Measurements from ENCODE around the gene ANAPC2.
A peak's percentile ranks its signal among the peaks of the same experiment; 100 is the strongest.

ANAPC2 gene

DNA sequence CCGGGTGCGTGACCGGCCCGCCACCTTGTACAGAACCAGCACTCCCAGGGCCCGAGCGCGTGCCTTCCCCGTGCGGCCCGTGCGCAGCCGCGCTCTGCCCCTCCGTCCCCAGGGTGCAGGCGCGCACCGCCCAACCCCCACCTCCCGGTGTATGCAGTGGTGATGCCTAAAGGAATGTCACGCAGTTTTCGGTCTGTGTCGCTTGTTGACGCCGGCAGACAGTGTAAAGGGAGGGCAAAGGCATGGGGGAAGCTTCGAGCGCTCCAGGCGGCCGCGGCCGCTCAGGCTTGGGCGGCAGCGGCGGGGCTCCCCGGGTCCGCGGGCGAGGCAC lies 19.8 kb downstream of the ANAPC2 start:
- no peak overlapping the region for H2AFZ ChIP-seq (ENCODE audit: low read depth)
- peak overlapping the region; percentile 23 for H3K4me2 ChIP-seq
- H3K79me2 ChIP-seq (ENCODE audit: insufficient read depth, low read depth) = no peaks in the 10 kb centered on the region
- peaks cover 45% of the 10 kb centered on the region for H3K27me3 ChIP-seq (ENCODE audit: insufficient read depth, low read depth)
- no peaks in the 10 kb centered on the region for H4K20me1 ChIP-seq (ENCODE audit: insufficient read depth)
- H3K27ac ChIP-seq = no peak overlapping the region
- TF ChIP-seq CTCF (conservative IDR thresholded peaks at IDR 0.05; ENCODE audit: low read depth, low read length) = no peak
- H3K4me3 ChIP-seq (IDR thresholded peaks at IDR 0.05; ENCODE audit: insufficient read depth, low read depth, low read length) = no peak overlapping the region
- no peaks in the 10 kb centered on the region for H3K36me3 ChIP-seq (ENCODE audit: insufficient read depth)
- H3K9ac ChIP-seq = no peak overlapping the region
- peaks cover 44% of the 10 kb centered on the region for H3K4me1 ChIP-seq (ENCODE audit: low read depth, poor library complexity, severe bottlenecking)

DNA sequence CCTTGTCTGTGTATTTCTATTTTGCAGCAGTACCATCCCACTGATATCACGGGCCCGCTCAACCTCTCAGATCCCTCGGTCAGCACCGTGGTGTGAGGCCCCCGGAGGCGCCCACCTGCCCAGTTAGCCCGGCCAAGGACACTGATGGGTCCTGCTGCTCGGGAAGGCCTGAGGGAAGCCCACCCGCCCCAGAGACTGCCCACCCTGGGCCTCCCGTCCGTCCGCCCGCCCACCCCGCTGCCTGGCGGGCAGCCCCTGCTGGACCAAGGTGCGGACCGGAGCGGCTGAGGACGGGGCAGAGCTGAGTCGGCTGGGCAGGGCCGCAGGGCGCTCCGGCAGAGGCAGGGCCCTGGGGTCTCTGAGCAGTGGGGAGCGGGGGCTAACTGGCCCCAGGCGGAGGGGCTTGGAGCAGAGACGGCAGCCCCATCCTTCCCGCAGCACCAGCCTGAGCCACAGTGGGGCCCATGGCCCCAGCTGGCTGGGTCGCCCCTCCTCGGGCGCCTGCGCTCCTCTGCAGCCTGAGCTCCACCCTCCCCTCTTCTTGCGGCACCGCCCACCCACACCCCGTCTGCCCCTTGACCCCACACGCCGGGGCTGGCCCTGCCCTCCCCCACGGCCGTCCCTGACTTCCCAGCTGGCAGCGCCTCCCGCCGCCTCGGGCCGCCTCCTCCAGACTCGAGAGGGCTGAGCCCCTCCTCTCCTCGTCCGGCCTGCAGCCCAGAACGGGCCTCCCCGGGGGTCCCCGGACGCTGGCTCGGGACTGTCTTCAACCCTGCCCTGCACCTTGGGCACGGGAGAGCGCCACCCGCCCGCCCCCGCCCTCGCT lies 20.4 kb downstream of the ANAPC2 start:
- H3K9ac ChIP-seq = no peak overlapping the region
- no peaks in the 10 kb centered on the region for H4K20me1 ChIP-seq (ENCODE audit: insufficient read depth)
- no peak overlapping the region for H2AFZ ChIP-seq (ENCODE audit: low read depth)
- H3K36me3 ChIP-seq (ENCODE audit: insufficient read depth) = no peaks in the 10 kb centered on the region
- H3K27me3 ChIP-seq (ENCODE audit: insufficient read depth, low read depth) = peaks cover 49% of the 10 kb centered on the region
- no peak overlapping the region for H3K27ac ChIP-seq
- no peak overlapping the region for H3K4me2 ChIP-seq
- peaks cover 44% of the 10 kb centered on the region for H3K4me1 ChIP-seq (ENCODE audit: low read depth, poor library complexity, severe bottlenecking)
- TF ChIP-seq CTCF (conservative IDR thresholded peaks at IDR 0.05; ENCODE audit: low read depth, low read length) = no peak
- no peak overlapping the region for H3K4me3 ChIP-seq (IDR thresholded peaks at IDR 0.05; ENCODE audit: insufficient read depth, low read depth, low read length)
- H3K79me2 ChIP-seq (ENCODE audit: insufficient read depth, low read depth) = no peaks in the 10 kb centered on the region

DNA sequence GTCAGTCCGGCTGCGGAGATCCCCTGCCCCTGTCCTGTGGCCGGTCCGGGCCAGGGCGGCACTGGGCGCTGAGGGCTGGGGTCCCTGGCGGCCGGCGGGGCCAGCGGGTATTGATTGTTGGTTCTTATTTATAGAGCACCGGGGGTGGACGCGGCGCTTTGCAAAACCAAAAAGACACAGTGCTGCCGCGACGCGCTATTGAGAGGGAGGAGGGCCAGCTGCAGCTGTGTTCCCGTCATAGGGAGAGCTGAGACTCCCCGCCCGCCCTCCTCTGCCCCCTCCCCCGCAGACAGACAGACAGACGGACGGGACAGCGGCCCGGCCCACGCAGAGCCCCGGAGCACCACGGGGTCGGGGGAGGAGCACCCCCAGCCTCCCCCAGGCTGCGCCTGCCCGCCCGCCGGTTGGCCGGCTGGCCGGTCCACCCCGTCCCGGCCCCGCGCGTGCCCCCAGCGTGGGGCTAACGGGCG lies 21.0 kb downstream of the ANAPC2 start:
- H4K20me1 ChIP-seq (ENCODE audit: insufficient read depth) = no peaks in the 10 kb centered on the region
- no peak overlapping the region for H3K27ac ChIP-seq
- H3K36me3 ChIP-seq (ENCODE audit: insufficient read depth) = no peaks in the 10 kb centered on the region
- peaks cover 40% of the 10 kb centered on the region for H3K4me1 ChIP-seq (ENCODE audit: low read depth, poor library complexity, severe bottlenecking)
- H3K4me3 ChIP-seq (IDR thresholded peaks at IDR 0.05; ENCODE audit: insufficient read depth, low read depth, low read length) = no peak overlapping the region
- H3K27me3 ChIP-seq (ENCODE audit: insufficient read depth, low read depth) = peaks cover 53% of the 10 kb centered on the region
- H3K4me2 ChIP-seq = no peak overlapping the region
- no peak for TF ChIP-seq CTCF (conservative IDR thresholded peaks at IDR 0.05; ENCODE audit: low read depth, low read length)
- H3K79me2 ChIP-seq (ENCODE audit: insufficient read depth, low read depth) = no peaks in the 10 kb centered on the region
- no peak overlapping the region for H3K9ac ChIP-seq
- H2AFZ ChIP-seq (ENCODE audit: low read depth) = no peak overlapping the region

DNA sequence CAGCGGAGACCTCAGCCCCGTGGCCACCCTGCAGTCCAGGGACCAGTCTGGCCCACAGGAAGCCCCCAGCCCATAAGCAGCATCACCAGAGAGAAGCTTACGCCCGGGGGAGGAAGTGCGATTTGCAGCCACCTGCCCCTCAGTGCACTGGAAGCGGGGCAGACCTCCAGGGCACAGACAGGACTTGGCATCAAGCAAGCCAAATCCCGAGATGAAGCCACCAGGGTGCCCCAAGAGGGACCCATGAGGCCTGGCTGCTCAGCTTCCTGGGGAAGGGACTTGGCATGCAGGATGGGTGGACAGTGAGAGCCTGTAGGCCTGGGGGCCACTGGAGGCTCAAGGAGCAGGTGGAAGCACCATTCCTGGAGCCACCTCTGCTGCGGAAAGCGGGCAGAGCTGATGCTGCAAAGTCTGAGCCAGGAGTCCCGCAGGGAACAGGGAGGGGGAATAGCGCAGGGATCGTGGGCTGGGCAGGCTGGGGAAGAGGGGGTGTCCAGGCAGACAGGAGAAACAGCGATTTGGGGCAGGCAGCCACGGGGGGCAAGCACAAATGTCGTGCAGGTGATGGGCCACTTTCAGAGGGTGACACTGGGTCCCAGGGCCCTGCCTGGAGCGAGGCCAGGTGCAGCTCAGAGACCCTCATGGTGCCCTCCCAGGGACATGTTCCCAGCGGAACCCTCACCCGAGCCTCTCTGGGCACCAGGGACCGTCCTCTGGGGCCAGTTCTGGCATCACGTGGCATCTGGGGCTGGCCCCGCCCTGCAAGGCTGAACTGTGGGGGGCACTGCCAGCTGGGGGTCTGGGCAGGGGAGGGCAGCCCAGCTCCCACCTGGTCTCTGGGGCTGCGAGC lies 21.8 kb downstream of the ANAPC2 start:
- H3K79me2 ChIP-seq (ENCODE audit: insufficient read depth, low read depth) = no peaks in the 10 kb centered on the region
- no peak overlapping the region for H3K4me2 ChIP-seq
- peaks cover 55% of the 10 kb centered on the region for H3K27me3 ChIP-seq (ENCODE audit: insufficient read depth, low read depth)
- H3K36me3 ChIP-seq (ENCODE audit: insufficient read depth) = no peaks in the 10 kb centered on the region
- TF ChIP-seq CTCF (conservative IDR thresholded peaks at IDR 0.05; ENCODE audit: low read depth, low read length) = no peak
- H3K4me3 ChIP-seq (IDR thresholded peaks at IDR 0.05; ENCODE audit: insufficient read depth, low read depth, low read length) = no peak overlapping the region
- H4K20me1 ChIP-seq (ENCODE audit: insufficient read depth) = no peaks in the 10 kb centered on the region
- no peak overlapping the region for H2AFZ ChIP-seq (ENCODE audit: low read depth)
- H3K27ac ChIP-seq = no peak overlapping the region
- H3K9ac ChIP-seq = no peak overlapping the region
- H3K4me1 ChIP-seq (ENCODE audit: low read depth, poor library complexity, severe bottlenecking) = peaks cover 38% of the 10 kb centered on the region
